Measurements from ENCODE around the gene IL7R. TPM values are rescaled to one million over a fixed set of nuclear protein-coding genes. Genes with fewer than 3 reads are reported as not detected.
A peak's percentile ranks its signal among the peaks of the same experiment; 100 is the strongest.

Gene IL7R
- total and polyA plus RNA-seq, 2 donors (not counting 3 experiments of a cell fraction or from before 2014, with no cell fraction given) = 1.0 to 1.2 TPM

DNA sequence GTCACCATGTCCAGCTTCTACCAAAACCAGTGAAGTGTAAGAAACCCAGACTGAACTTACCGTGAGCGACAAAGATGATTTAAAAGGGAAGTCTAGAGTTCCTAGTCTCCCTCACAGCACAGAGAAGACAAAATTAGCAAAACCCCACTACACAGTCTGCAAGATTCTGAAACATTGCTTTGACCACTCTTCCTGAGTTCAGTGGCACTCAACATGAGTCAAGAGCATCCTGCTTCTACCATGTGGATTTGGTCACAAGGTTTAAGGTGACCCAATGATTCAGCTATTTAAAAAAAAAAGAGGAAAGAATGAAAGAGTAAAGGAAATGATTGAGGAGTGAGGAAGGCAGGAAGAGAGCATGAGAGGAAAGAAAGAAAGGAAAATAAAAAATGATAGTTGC is 19.8 kb downstream of the IL7R start:
- intact Hi-C loops (cut with micrococcal nuclease) (no loop called here), dilution Hi-C loops (cut with MboI; ENCODE audit: extremely low pct_ligation_motif_present, low sequenced_read_pairs) (no loop called here)
- Histone ChIP-seq H3K79me2 (ENCODE audit: control insufficient read depth, insufficient read depth, low read length) (no peaks in the 10 kb centered on the region), H3K4me3 (replicated peaks in 1 of 3; ENCODE audit: insufficient read depth in 1 of 3, low read depth in 1 of 3, low read length in 3 of 3) (no peak overlapping the region), H3K9me3 (replicated peaks; ENCODE audit: control insufficient read depth, insufficient read depth, low read length) (no peaks in the 10 kb centered on the region), H3K27ac (ENCODE audit: insufficient read depth, low read depth, low read length) (no peak overlapping the region), H2AFZ (ENCODE audit: low read depth, low read length) (no peak overlapping the region), H3K36me3 (ENCODE audit: control insufficient read depth in 2 of 2, extremely low read depth in 1 of 2, insufficient read depth in 2 of 2, low read length in 2 of 2) (no peaks in the 10 kb centered on the region), H4K20me1 (replicated peaks; ENCODE audit: control insufficient read depth, extremely low read depth, insufficient read depth, low read length) (no peaks in the 10 kb centered on the region), H3K4me1 (ENCODE audit: control insufficient read depth, extremely low read depth, insufficient read depth, low read length) (no peaks in the 10 kb centered on the region), H3K27me3 (ENCODE audit: control insufficient read depth in 2 of 2, insufficient read depth in 2 of 2, low read length in 2 of 2) (no peaks in the 10 kb centered on the region), H3K9me1 (replicated peaks; ENCODE audit: control insufficient read depth, extremely low read depth, insufficient read depth, low read length) (no peaks in the 10 kb centered on the region), H3K4me2 (ENCODE audit: insufficient read depth, low read length) (no peak overlapping the region), H3K9ac (replicated peaks; ENCODE audit: extremely low read depth, insufficient read depth, low read length) (no peak overlapping the region)
- ChIA-PET POLR2A (no interaction called here), CTCF (no interaction called here)
- DNase-seq (ENCODE audit: low read depth, low spot score) (no peak), FAIRE-seq (no peak)
- no TSS peak for BruUV-seq (replicated peaks)
- TF ChIP-seq FOS (IDR thresholded peaks at IDR 0.05; ENCODE audit: borderline replicate concordance, insufficient read depth, low read length) (peak; percentile 37), POLR2A (IDR thresholded peaks at IDR 0.05; ENCODE audit: low read depth, low read length) (no peak)

DNA sequence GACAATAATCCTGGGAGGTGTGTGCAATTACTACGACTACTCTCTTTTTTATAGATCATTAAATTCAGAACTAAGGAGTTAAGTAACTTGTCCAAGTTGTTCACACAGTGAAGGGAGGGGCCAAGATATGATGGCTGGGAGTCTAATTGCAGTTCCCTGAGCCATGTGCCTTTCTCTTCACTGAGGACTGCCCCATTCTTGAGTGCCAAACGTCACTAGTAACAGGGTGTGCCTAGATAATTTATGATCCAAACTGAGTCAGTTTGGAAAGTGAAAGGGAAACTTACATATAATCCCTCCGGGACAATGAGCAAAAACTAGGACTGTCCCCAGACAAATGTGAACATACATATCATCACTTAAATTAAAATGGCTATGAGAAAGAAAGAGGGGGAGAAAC is 20.2 kb downstream of the IL7R start:
- TF ChIP-seq, protein P1, sequence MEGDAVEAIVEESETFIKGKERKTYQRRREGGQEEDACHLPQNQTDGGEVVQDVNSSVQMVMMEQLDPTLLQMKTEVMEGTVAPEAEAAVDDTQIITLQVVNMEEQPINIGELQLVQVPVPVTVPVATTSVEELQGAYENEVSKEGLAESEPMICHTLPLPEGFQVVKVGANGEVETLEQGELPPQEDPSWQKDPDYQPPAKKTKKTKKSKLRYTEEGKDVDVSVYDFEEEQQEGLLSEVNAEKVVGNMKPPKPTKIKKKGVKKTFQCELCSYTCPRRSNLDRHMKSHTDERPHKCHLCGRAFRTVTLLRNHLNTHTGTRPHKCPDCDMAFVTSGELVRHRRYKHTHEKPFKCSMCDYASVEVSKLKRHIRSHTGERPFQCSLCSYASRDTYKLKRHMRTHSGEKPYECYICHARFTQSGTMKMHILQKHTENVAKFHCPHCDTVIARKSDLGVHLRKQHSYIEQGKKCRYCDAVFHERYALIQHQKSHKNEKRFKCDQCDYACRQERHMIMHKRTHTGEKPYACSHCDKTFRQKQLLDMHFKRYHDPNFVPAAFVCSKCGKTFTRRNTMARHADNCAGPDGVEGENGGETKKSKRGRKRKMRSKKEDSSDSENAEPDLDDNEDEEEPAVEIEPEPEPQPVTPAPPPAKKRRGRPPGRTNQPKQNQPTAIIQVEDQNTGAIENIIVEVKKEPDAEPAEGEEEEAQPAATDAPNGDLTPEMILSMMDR (IDR thresholded peaks at IDR 0.05; ENCODE audit: extremely low read depth in 1 of 2, insufficient read depth in 1 of 2, low read depth in 1 of 2, low read length in 2 of 2) = no peak
- no peak for TF ChIP-seq POLR2AphosphoS5 (IDR thresholded peaks at IDR 0.05; ENCODE audit: insufficient read depth, low read depth, low read length)
- no peak for TF ChIP-seq FOS (IDR thresholded peaks at IDR 0.05; ENCODE audit: borderline replicate concordance, insufficient read depth, low read length)
- TF ChIP-seq GATA2 (IDR thresholded peaks at IDR 0.05; ENCODE audit: insufficient read depth, insufficient read length, low read depth, low read length) = no peak
- TF ChIP-seq EZH2 (IDR thresholded peaks at IDR 0.05; ENCODE audit: borderline replicate concordance, low read depth, low read length, severe bottlenecking) = no peak
- no peak for TF ChIP-seq POLR2A (IDR thresholded peaks at IDR 0.05; ENCODE audit: low read depth, low read length)
- TF ChIP-seq, protein P2, sequence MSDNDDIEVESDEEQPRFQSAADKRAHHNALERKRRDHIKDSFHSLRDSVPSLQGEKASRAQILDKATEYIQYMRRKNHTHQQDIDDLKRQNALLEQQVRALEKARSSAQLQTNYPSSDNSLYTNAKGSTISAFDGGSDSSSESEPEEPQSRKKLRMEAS (IDR thresholded peaks at IDR 0.05; ENCODE audit: insufficient read depth, insufficient read length) = no peak
- TF ChIP-seq JUN (IDR thresholded peaks at IDR 0.05; ENCODE audit: borderline replicate concordance, insufficient read depth, insufficient read length, low read depth) = no peak
- H3K9ac ChIP-seq (replicated peaks; ENCODE audit: extremely low read depth, insufficient read depth, low read length) = no peak overlapping the region
- DNase-seq (ENCODE audit: low read depth, low spot score) (no peak), FAIRE-seq (peak; percentile 21)
- no peaks in the 10 kb centered on the region for H4K20me1 ChIP-seq (replicated peaks; ENCODE audit: control insufficient read depth, extremely low read depth, insufficient read depth, low read length)
- no peaks in the 10 kb centered on the region for H3K36me3 ChIP-seq (ENCODE audit: control insufficient read depth in 2 of 2, extremely low read depth in 1 of 2, insufficient read depth in 2 of 2, low read length in 2 of 2)
- dilution Hi-C loops (cut with MboI; ENCODE audit: extremely low pct_ligation_motif_present, low sequenced_read_pairs) = no loop called here
- no TSS peak for BruUV-seq (replicated peaks)
- H3K9me1 ChIP-seq (replicated peaks; ENCODE audit: control insufficient read depth, extremely low read depth, insufficient read depth, low read length) = no peaks in the 10 kb centered on the region
- H3K27ac ChIP-seq (ENCODE audit: insufficient read depth, low read depth, low read length) = no peak overlapping the region
- H3K4me2 ChIP-seq (ENCODE audit: insufficient read depth, low read length) = no peak overlapping the region
- no peak overlapping the region for H3K4me3 ChIP-seq (replicated peaks in 1 of 3; ENCODE audit: insufficient read depth in 1 of 3, low read depth in 1 of 3, low read length in 3 of 3)
- H3K9me3 ChIP-seq (replicated peaks; ENCODE audit: control insufficient read depth, insufficient read depth, low read length) = no peaks in the 10 kb centered on the region
- no peaks in the 10 kb centered on the region for H3K79me2 ChIP-seq (ENCODE audit: control insufficient read depth, insufficient read depth, low read length)
- POLR2A ChIA-PET = no interaction called here
- no peaks in the 10 kb centered on the region for H3K27me3 ChIP-seq (ENCODE audit: control insufficient read depth in 2 of 2, insufficient read depth in 2 of 2, low read length in 2 of 2)
- CTCF ChIA-PET = no interaction called here
- H3K4me1 ChIP-seq (ENCODE audit: control insufficient read depth, extremely low read depth, insufficient read depth, low read length) = no peaks in the 10 kb centered on the region
- no peak overlapping the region for H2AFZ ChIP-seq (ENCODE audit: low read depth, low read length)
- intact Hi-C loops (cut with micrococcal nuclease) = no loop called here

All from endothelial cell of umbilical vein (primary cell).